ENCODE measurements around the gene ZNF407.

ZNF407 gene

GRCh38 chr18:74819433-74820059 lies 221.9 kb downstream of the ZNF407 start:
- peaks cover 5% of the 10 kb centered on the region for H3K4me1 Mint-ChIP-seq
- H3K4me3 Mint-ChIP-seq, result no peak overlapping the region
- peak; percentile 62 for TF ChIP-seq CTCF (IDR thresholded peaks at IDR 0.05)
- peaks cover under 1% of the 10 kb centered on the region for H3K27me3 Mint-ChIP-seq (ENCODE audit: low read depth, poor library complexity)
- H3K27ac Mint-ChIP-seq, result no peak overlapping the region
- peaks cover 15% of the 10 kb centered on the region for H3K9me3 Mint-ChIP-seq
- peak; percentile 28 for DNase-seq
- H3K36me3 Mint-ChIP-seq (ENCODE audit: low read depth), result peaks cover 11% of the 10 kb centered on the region

- Mint-ChIP-seq H3K4me1 (peaks cover 5% of the 10 kb centered on the region), H3K27me3 (ENCODE audit: low read depth, poor library complexity) (peaks cover 6% of the 10 kb centered on the region), H3K4me3 (no peak overlapping the region), H3K27ac (no peak overlapping the region), H3K9me3 (peaks cover 15% of the 10 kb centered on the region), H3K36me3 (ENCODE audit: low read depth) (peaks cover 11% of the 10 kb centered on the region)
- no peak for TF ChIP-seq CTCF (IDR thresholded peaks at IDR 0.05)
- DNase-seq, result no peak
Measured at GRCh38 chr18:74820160-74820780, 222.6 kb downstream of the ZNF407 start.

- no peak overlapping the region for H3K27ac Mint-ChIP-seq
- H3K9me3 Mint-ChIP-seq, result peaks cover 15% of the 10 kb centered on the region
- H3K36me3 Mint-ChIP-seq (ENCODE audit: low read depth), result peaks cover 11% of the 10 kb centered on the region
- H3K4me1 Mint-ChIP-seq, result peaks cover 4% of the 10 kb centered on the region
- no peak for DNase-seq
- no peak overlapping the region for H3K4me3 Mint-ChIP-seq
- peaks cover 6% of the 10 kb centered on the region for H3K27me3 Mint-ChIP-seq (ENCODE audit: low read depth, poor library complexity)
- TF ChIP-seq CTCF (IDR thresholded peaks at IDR 0.05), result no peak
Measured at GRCh38 chr18:74825460-74825859, 227.8 kb downstream of the ZNF407 start.

- TF ChIP-seq CTCF (IDR thresholded peaks at IDR 0.05), result no peak
- Mint-ChIP-seq H3K4me3 (no peak overlapping the region), H3K27ac (no peak overlapping the region), H3K27me3 (ENCODE audit: low read depth, poor library complexity) (peaks cover 6% of the 10 kb centered on the region), H3K4me1 (no peaks in the 10 kb centered on the region), H3K9me3 (peaks cover 10% of the 10 kb centered on the region), H3K36me3 (ENCODE audit: low read depth) (peaks cover 11% of the 10 kb centered on the region)
- DNase-seq, result no peak
Measured at GRCh38 chr18:74826572-74826971, 228.9 kb downstream of the ZNF407 start.

GRCh38 chr18:74828200-74828599 lies 230.5 kb downstream of the ZNF407 start:
- H3K27ac Mint-ChIP-seq, result no peak overlapping the region
- no peak for TF ChIP-seq CTCF (IDR thresholded peaks at IDR 0.05)
- peaks cover 7% of the 10 kb centered on the region for H3K9me3 Mint-ChIP-seq
- no peak for DNase-seq
- H3K36me3 Mint-ChIP-seq (ENCODE audit: low read depth), result peaks cover 8% of the 10 kb centered on the region
- H3K4me3 Mint-ChIP-seq, result no peak overlapping the region
- H3K27me3 Mint-ChIP-seq (ENCODE audit: low read depth, poor library complexity), result peaks cover 8% of the 10 kb centered on the region
- no peaks in the 10 kb centered on the region for H3K4me1 Mint-ChIP-seq
